Astrocyte (in vitro differentiated cells and primary cell): Measurements from ENCODE around the gene EXOSC5. TPM values are rescaled to one million over a fixed set of nuclear protein-coding genes. Genes with fewer than 3 reads are reported as not detected.

ENCODE experiments used
- DNase-seq: peaks from one replicate; pipeline ENCODE4 v3.0.0-alpha.2; 2010; ENCODE audit warnings: low read depth
- FAIRE-seq: peaks from 2 replicates; lab custom pipeline; 2011; peaks lifted over from hg19 to GRCh38; lab: Jason Lieb, UNC
- H2AFZ ChIP-seq: 2 replicates; pipeline ENCODE4 v1.6.0; 2012; ENCODE audit warnings: low read depth, low read length, inconsistent platforms
- H3K27ac ChIP-seq: 2 replicates; pipeline ENCODE4 v1.5.1; 2011; ENCODE audit warnings: low read depth, low read length, inconsistent platforms
- H3K27me3 ChIP-seq: 2 replicates; pipeline ENCODE4 v1.6.0; 2011; ENCODE audit warnings: low read length, inconsistent platforms; ENCODE audit not compliant: insufficient read depth
- H3K36me3 ChIP-seq: 2 replicates; pipeline ENCODE4 v1.5.1; 2011; ENCODE audit warnings: low read length, inconsistent platforms; ENCODE audit not compliant: insufficient read depth
- H3K4me1 ChIP-seq: 2 replicates; pipeline ENCODE4 v1.5.1; 2011; ENCODE audit warnings: low read length, inconsistent platforms; ENCODE audit not compliant: insufficient read depth
- H3K4me2 ChIP-seq: 2 replicates; pipeline ENCODE4 v1.6.0; 2012; ENCODE audit warnings: low read length, inconsistent platforms
- H3K4me3 ChIP-seq: 2 replicates; pipeline ENCODE4 v1.5.1; 2011; ENCODE audit warnings: low read depth, mild to moderate bottlenecking, low read length, inconsistent platforms; ENCODE audit not compliant: insufficient read depth
- H3K79me2 ChIP-seq: 2 replicates; pipeline ENCODE4 v1.6.0; 2012; ENCODE audit warnings: mild to moderate bottlenecking, low read length, inconsistent platforms; ENCODE audit not compliant: insufficient read depth
- H3K9ac ChIP-seq: 2 replicates; pipeline ENCODE4 v1.6.0; 2012; ENCODE audit warnings: mild to moderate bottlenecking, low read length, inconsistent platforms
- H3K9me3 ChIP-seq: 2 replicates; pipeline ENCODE4 v1.5.1; 2012; ENCODE audit warnings: low read depth, mild to moderate bottlenecking, low read length, inconsistent platforms; ENCODE audit not compliant: insufficient read depth
- H4K20me1 ChIP-seq: 2 replicates; pipeline ENCODE4 v1.6.0; 2012; ENCODE audit warnings: low read length, inconsistent platforms; ENCODE audit not compliant: insufficient read depth
- H3K27ac Mint-ChIP-seq: one replicate; pipeline ENCODE4 v1.8.0; 2021; ENCODE audit warnings: mild to moderate bottlenecking, mixed read lengths; ENCODE audit not compliant: unreplicated experiment
- H3K27me3 Mint-ChIP-seq: one replicate; pipeline ENCODE4 v1.8.0; 2021; ENCODE audit warnings: low read depth, mixed read lengths; ENCODE audit not compliant: unreplicated experiment
- H3K36me3 Mint-ChIP-seq: one replicate; pipeline ENCODE4 v1.8.0; 2021; ENCODE audit warnings: low read depth, mixed read lengths; ENCODE audit not compliant: unreplicated experiment
- H3K4me1 Mint-ChIP-seq: one replicate; pipeline ENCODE4 v1.8.0; 2021; ENCODE audit warnings: low read depth, mixed read lengths; ENCODE audit not compliant: unreplicated experiment
- H3K4me3 Mint-ChIP-seq: one replicate; pipeline ENCODE4 v1.8.0; 2021; ENCODE audit warnings: mild to moderate bottlenecking, moderate library complexity, mixed read lengths; ENCODE audit not compliant: unreplicated experiment
- H3K9me3 Mint-ChIP-seq: one replicate; pipeline ENCODE4 v1.8.0; 2021; ENCODE audit warnings: mild to moderate bottlenecking, mixed read lengths; ENCODE audit not compliant: unreplicated experiment
- EZH2 ChIP-seq: IDR thresholded peaks from 2 replicates; pipeline ENCODE4 v1.6.1; 2012; ENCODE audit warnings: mild to moderate bottlenecking, low read length, inconsistent platforms; ENCODE audit not compliant: insufficient read depth
- total RNA-seq: library from RNA; stranded (reverse); gene quantifications from 2 replicates; pipeline ENCODE4 v1.2.1, GENCODE V29; 2021
- TF ChIP-seq, protein P1 (sequence below): IDR thresholded peaks from 2 replicates; pipeline ENCODE4 v1.5.1; 2011; ENCODE audit warnings: low read depth, mild to moderate bottlenecking, inconsistent platforms, low read length, moderate library complexity; ENCODE audit not compliant: insufficient read depth

EXOSC5 gene
- total RNA-seq, 1 donor from 2014 or later, result 18.3 TPM

DNA sequence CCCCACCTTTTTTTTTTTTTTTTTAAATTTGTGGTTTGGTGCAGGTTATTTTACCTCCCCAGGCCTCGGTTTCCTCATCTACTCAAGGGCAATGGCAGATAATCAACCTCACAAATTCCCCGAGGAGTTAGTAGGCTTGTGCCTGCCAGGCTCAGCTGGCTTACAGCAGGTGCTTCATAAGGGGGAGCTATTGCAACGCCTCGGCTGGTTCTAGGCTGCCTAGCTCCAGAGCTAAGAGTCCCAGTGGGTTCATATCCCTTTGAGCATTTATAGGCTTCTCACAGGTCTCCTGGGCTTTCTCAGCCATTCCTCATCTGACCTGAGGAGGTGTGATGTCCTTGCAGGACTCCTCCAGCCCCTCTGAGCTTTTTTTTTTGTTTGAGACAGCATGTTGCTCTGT lies 11.1 kb upstream of the EXOSC5 start:
- Histone ChIP-seq H3K4me2 (no peak overlapping the region), H3K27me3 (no peaks in the 10 kb centered on the region), H3K9me3 (no peaks in the 10 kb centered on the region), H2AFZ (no peak overlapping the region), H3K9ac (no peak overlapping the region), H3K4me3 (no peak overlapping the region), H4K20me1 (peaks cover 11% of the 10 kb centered on the region), H3K4me1 (no peaks in the 10 kb centered on the region), H3K36me3 (no peaks in the 10 kb centered on the region), H3K27ac (no peak overlapping the region), H3K79me2 (no peaks in the 10 kb centered on the region)
- Mint-ChIP-seq H3K9me3 (no peaks in the 10 kb centered on the region), H3K4me3 (no peak overlapping the region), H3K27ac (no peak overlapping the region), H3K36me3 (peaks cover 5% of the 10 kb centered on the region), H3K27me3 (no peaks in the 10 kb centered on the region), H3K4me1 (peaks cover 22% of the 10 kb centered on the region)
- FAIRE-seq (no peak), DNase-seq (no peak)
- no peak for TF ChIP-seq EZH2
- TF ChIP-seq, protein P1, sequence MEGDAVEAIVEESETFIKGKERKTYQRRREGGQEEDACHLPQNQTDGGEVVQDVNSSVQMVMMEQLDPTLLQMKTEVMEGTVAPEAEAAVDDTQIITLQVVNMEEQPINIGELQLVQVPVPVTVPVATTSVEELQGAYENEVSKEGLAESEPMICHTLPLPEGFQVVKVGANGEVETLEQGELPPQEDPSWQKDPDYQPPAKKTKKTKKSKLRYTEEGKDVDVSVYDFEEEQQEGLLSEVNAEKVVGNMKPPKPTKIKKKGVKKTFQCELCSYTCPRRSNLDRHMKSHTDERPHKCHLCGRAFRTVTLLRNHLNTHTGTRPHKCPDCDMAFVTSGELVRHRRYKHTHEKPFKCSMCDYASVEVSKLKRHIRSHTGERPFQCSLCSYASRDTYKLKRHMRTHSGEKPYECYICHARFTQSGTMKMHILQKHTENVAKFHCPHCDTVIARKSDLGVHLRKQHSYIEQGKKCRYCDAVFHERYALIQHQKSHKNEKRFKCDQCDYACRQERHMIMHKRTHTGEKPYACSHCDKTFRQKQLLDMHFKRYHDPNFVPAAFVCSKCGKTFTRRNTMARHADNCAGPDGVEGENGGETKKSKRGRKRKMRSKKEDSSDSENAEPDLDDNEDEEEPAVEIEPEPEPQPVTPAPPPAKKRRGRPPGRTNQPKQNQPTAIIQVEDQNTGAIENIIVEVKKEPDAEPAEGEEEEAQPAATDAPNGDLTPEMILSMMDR, result no peak

DNA sequence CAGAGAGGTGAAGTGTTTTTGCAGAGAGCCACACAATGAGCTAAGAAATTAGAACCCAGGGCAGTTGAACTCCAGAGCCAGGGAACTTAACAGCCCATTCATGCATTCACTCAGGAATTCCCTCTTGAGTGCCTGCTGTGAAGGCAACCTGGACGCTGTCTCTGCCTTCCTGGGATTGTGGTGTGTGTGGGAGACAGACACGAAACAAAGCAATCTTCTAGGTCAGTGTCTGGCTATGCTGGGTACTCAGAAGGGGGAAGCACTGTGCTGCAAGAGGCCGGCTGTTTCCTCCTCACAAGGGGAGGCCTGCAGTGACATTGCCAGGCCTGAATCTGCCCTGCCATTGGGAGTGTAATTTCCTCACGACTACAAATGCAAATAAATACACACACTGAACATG lies 10.1 kb upstream of the EXOSC5 start:
- H3K27ac Mint-ChIP-seq, result peak overlapping the region; percentile 70
- H3K36me3 Mint-ChIP-seq, result peaks cover 5% of the 10 kb centered on the region
- H3K27me3 ChIP-seq, result no peaks in the 10 kb centered on the region
- H2AFZ ChIP-seq, result no peak overlapping the region
- H3K4me1 Mint-ChIP-seq, result peaks cover 22% of the 10 kb centered on the region
- H3K9me3 Mint-ChIP-seq, result no peaks in the 10 kb centered on the region
- TF ChIP-seq, protein P1, result no peak
- TF ChIP-seq EZH2, result no peak
- peaks cover 15% of the 10 kb centered on the region for H4K20me1 ChIP-seq
- H3K4me3 Mint-ChIP-seq, result peak overlapping the region; percentile 42
- no peak overlapping the region for H3K9ac ChIP-seq
- H3K4me1 ChIP-seq, result no peaks in the 10 kb centered on the region
- H3K4me3 ChIP-seq, result no peak overlapping the region
- DNase-seq (peak; percentile 19), FAIRE-seq (no peak)
- no peaks in the 10 kb centered on the region for H3K27me3 Mint-ChIP-seq
- H3K4me2 ChIP-seq, result no peak overlapping the region
- H3K9me3 ChIP-seq, result no peaks in the 10 kb centered on the region
- H3K27ac ChIP-seq, result no peak overlapping the region
- H3K36me3 ChIP-seq, result no peaks in the 10 kb centered on the region
- H3K79me2 ChIP-seq, result no peaks in the 10 kb centered on the region

DNA sequence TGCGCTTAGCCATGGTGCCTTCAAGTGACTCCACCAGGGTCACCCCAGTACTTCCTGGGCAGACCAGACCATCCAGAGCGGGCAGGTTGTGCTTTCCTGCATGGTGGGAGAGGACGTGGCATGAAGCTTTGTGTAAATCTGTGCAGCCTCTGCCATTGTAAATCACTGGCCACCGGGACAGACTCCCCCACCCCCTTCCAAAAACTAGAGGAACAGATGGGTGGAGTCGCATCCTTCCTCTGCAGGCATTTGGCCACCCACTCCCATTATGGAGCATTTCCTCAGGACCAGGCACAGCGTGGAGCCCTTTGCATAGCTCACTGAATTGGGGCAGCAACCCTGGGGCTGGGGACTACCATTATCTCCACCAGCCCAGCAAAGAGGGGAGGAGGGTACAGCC lies 8.6 kb upstream of the EXOSC5 start:
- Histone ChIP-seq H3K79me2 (no peaks in the 10 kb centered on the region), H3K9me3 (no peaks in the 10 kb centered on the region), H3K9ac (no peak overlapping the region), H3K4me3 (no peak overlapping the region), H3K4me1 (no peaks in the 10 kb centered on the region), H3K27ac (no peak overlapping the region), H3K36me3 (no peaks in the 10 kb centered on the region), H3K27me3 (no peaks in the 10 kb centered on the region), H3K4me2 (no peak overlapping the region), H4K20me1 (peaks cover 15% of the 10 kb centered on the region), H2AFZ (no peak overlapping the region)
- H3K9me3 Mint-ChIP-seq, result no peaks in the 10 kb centered on the region
- no peaks in the 10 kb centered on the region for H3K27me3 Mint-ChIP-seq
- TF ChIP-seq, protein P1, result no peak
- no peak for TF ChIP-seq EZH2
- H3K36me3 Mint-ChIP-seq, result no peaks in the 10 kb centered on the region
- H3K27ac Mint-ChIP-seq, result no peak overlapping the region
- FAIRE-seq (no peak), DNase-seq (no peak)
- H3K4me3 Mint-ChIP-seq, result no peak overlapping the region
- peaks cover 19% of the 10 kb centered on the region for H3K4me1 Mint-ChIP-seq
